GM18867 (cell line): ENCODE data around the gene MEGF10.

Experiments
- ATAC-seq: cut with Tn5 transposase; IDR thresholded peaks from one replicate; pipeline ENCODE4 v1.9.1; 2021; ENCODE audit warnings: mild to moderate bottlenecking, moderate library complexity; ENCODE audit not compliant: unreplicated experiment

The MEGF10 gene

DNA sequence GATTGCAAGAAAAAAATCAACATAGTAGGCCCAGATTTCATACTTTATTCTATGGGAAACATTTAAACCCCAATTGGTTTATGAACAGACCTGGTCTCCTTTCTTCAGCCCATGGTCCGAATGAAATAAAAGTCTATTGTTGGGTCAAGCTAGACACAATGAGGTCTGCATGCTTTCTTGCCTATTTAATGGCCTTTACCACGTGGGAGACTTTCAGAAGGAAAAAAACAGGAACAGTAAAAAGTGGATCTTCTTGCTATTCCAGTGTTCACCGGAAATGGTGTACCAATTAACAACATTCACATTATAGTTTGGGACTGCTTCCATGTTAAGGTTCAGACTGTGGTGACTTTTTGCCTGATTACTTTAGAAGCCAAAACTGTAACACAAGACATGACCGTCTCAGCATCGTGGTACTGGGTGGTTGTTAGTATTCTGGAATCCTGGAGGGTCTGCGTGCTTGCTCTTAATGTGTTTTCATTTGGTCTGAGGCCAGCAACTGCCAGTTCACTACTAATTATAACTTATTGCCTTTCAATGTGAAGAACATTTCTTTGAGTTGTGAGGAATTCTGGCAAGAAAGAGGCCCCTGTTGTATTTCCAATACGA is 141.5 kb downstream of the MEGF10 start:
- no peak for ATAC-seq

DNA sequence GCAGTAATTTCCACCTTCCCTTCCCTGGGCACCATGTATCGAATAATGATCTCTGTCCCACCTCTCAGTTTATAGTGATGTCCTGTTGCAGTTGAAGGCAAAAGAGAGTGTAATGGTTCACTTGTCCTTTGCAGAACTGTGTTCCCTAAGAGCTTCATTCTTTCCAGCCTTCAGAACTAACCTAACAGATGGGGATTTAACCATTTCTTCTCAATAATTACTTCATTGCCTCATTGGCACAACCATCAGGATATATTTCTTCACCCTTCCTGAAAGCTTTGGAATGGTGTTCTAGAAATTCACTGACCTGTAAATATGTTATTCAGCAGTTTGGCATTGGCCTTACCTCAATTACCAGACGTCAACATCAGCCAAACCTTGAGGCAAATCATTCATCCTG is 142.9 kb downstream of the MEGF10 start:
- ATAC-seq: no peak

DNA sequence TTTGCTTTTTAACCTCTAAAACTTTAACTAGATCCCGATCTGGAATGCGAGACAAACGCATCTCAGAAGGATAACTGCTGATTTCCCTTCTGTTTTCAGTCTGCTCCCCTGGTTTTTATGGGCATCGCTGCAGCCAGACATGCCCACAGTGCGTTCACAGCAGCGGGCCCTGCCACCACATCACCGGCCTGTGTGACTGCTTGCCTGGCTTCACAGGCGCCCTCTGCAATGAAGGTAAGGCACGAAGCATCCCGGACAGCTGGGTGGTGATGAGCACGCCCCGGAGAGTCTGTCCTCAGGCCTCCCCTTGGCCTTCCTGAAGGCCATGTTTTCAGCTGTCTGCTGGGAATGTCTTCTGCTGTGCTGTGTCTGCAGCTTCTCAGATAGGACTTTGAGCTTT is 144.0 kb downstream of the MEGF10 start:
- ATAC-seq: no peak

DNA sequence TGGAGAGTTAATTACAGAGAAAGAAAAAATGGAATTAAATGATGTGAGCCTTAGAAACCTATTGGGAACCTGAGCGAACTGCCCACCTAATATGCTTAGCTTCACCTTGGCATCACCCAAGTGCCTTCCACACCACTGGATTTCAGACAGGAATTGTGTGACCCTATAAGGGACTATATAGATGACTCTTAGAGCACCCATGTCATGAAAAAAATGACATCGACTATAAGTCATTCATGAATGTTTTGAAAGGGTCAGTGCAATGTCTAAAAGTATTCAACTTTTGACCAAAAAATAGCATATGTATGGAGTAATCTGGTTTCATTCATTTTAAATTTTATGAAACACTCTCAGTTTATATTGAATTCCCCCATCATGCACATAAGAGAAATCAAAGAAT is 145.2 kb downstream of the MEGF10 start:
- ATAC-seq: no peak

DNA sequence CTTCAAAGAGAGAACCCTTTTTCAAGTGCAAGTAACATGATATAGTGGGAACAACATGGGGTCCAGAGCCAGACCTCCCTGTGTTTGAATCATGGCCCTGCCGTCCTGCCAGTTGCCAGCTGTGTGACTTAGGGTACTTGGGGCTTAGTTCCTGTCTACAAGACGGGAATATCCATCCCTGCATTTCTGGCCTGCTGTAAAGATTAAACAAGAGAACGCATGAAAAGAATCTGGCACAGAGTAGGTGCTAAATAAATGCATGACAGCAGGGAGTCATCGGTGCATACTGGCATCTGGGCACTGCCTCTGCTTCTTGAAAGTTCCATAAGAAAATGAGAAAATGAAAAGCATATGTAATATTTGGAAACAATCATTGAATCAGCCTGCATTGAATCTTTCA is 149.0 kb downstream of the MEGF10 start:
- ATAC-seq: no peak

DNA sequence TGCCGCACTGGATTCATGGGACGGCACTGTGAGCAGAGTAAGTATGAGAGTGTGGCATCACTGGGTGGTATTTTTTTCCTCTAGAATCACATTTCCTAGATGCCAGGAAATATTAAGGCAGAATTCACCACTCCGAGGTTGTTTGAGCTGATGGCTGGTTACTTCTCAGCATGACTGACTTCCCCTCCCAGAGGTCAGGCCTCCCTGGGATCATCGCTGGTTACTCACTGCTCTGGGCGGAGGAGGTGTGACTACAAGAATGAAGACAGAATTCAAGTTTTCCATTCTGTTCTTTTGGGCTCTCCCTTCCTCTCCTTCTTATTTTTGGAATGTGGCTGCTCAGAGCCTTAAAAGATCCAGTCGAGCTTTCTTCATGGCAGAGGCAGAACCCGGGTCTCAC is 150.2 kb downstream of the MEGF10 start:
- ATAC-seq: no peak

DNA sequence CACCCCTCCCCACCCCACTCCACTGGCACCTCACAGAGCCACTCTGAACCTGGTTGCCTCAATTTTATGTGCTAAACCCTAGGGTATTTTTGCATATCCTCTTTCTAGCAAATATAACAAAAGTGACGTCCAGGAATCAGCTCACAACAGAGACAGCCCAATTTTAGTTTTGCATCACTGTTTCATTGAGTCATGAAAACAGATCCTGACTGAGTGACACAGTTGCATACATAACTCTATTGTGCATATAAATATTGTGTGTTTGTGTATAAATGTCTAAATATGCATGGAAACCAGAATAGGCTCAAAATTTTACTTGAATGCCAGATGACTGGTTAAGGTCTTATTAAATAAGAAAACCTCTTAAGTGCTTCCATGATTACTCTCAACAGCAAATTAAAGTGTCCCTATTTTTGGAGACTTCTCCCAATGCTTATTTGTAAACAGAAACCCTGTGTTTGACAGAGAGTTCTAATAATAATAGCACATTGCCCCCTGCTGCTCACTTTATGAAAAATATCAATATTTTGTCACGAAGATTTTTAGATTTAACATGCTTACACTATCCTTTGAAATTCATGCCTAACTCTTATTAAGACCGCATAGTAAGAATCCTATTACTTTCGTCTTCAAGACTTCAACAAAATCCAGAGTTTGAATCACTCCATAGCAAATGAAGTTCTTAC is 151.3 kb downstream of the MEGF10 start:
- ATAC-seq: no peak

DNA sequence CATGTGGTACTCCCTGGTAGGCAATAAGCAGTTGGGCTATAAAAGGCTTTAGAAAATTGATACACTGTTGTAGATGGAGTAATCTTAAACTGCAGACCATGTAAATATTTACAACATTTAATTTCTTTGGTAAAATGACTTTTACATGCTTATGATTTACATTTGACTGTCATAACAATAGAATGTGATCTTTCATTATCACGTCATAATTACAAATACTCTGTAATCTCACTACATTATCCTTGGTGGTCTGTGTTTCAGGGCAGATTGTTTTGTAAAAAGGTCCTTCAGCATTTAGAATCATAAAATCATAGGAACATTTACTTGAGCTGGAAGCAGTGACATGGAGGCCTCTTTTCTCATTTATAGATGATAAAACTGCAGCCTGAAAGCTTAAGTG is 153.6 kb downstream of the MEGF10 start:
- ATAC-seq: no peak

DNA sequence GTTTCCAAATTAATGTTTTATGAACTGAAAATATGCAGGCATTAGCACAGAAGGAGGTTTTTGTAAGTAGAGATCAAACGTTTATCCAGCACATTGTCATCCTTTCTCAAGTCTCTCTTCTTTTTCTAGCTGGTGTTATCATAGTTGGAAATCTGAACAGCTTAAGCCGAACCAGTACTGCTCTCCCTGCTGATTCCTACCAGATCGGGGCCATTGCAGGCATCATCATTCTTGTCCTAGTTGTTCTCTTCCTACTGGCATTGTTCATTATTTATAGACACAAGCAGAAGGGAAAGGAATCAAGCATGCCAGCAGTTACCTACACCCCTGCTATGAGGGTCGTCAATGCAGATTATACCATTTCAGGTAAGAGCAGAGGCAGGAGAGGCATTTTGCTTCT is 154.7 kb downstream of the MEGF10 start:
- ATAC-seq: no peak

DNA sequence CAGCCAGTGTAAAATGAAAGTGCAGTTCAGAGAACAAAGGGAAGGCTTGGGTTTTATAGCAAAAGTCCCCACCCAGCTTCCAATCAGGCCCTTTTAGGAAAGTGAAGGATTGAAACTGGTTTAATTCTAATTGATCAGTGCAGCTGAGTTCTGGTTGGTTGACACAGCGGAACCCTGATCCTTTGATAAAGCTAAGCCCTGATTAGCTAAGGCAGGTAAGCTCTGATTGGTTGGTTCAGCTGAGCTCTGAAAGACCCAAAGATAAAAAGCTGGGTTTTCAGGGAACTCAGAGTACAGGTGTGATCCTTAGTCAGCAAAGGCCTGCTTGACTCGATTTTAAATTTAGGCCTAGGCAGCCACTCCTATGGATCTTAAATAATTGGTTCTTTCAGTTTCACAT is 156.0 kb downstream of the MEGF10 start:
- ATAC-seq: no peak

DNA sequence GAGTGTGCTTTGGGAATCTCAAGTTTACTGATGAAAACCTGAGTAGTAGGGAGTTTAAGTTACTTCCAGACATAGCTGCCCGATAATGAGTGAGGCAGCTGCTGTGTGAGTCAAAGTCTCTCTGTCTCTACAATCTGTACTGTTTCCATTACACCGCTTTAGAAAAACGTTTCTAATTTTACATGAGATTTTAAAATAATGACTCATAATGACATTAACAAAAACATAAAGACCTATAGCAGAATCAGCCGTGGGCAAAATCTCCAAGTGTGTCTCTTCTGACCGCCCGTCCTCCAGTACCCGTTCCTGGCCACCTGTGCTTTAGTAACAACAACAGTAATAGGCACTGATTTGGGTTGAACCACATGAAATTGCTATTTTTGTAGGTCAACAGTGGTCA is 157.2 kb downstream of the MEGF10 start:
- ATAC-seq: no peak

DNA sequence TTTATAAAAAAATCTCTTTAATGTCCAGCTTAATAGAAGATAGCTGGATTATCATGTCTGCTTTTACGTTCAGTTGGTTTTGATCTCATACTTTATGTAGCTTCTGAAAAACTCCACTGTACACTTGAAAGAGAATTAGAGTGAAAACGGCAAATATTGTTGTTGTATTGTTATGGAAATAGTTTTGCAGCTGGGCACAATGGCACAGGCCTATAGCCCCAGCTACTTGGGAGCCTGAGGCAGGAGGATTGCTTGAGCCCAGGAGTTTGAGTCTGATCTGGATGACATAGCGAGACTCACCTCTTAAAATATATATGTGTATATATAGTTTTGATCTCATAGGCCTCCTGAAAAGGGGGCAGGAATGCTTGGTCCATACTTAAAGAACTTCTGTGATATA is 159.4 kb downstream of the MEGF10 start:
- ATAC-seq: no peak

DNA sequence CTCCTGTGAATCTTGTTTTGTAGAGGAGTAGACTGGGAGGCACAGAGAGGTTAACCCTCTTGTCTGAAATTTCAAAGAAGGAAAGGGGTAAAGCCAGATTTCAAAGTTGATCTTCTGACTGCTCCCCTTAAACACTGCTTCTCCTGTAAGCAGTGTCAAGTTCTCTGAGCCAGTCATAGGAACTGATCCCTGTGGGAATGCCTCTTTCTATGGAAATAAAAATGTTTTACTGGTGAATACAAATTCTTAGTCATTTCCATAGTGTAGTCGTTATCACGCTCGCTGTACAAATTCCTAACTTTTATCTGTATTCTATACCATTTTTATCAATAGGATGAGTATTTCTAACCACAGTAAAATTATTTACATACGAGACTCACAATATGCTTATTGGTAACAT is 160.5 kb downstream of the MEGF10 start:
- no peak for ATAC-seq

DNA sequence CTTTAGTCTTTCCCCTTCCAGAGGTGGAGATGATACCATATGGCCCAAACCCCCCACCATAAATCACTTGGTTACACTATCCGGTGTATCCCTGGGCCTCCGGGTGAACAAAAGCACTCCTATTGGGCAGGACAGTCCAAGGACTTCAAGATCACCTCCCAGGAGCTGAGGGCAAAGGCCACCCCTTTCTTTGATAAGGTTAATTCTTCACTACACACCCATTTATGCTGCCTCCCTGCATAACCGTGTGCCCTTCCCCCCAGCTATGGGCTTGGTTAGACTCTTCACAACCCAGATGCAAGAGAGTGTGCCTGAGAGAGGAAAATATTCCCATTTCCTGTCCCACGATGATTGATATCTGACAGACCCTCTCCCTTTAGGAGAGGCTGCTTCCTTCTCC is 162.0 kb downstream of the MEGF10 start:
- ATAC-seq: no peak

DNA sequence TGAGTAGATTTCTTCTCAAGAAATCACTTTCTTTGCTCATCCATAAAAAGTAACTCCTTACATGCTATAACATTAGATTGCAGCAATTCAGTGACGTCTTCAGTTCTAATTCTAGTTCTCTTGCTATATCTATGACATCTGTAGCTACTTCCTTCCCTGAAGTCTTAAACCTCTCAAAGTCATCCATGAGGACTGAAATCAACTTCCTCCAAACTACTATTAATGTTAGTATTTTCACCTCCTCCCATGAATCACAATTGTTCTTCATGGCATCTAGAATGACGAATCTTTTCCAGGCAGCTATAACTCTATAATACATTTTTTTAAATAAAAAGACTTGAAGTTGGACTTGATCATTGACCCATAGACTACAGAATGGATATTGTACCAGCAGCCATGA is 180.6 kb downstream of the MEGF10 start:
- no peak for ATAC-seq

DNA sequence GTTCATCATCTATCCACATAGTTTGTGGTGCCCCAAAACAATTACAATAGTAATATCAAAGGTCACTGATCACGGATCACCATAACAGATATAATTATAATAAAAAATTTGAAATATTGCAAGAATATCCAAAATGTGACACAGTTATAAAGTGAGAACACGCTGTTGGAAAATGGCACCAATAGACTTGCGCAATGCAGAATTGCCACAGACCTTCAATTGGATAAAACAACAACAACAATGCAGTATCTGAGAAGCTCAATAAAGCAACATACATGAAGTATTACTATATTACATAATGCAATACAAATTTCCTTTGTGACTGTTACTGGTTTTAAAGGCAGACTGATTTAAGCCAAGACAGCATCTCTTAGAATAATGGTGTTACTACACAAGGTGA is 182.1 kb downstream of the MEGF10 start:
- no peak for ATAC-seq

DNA sequence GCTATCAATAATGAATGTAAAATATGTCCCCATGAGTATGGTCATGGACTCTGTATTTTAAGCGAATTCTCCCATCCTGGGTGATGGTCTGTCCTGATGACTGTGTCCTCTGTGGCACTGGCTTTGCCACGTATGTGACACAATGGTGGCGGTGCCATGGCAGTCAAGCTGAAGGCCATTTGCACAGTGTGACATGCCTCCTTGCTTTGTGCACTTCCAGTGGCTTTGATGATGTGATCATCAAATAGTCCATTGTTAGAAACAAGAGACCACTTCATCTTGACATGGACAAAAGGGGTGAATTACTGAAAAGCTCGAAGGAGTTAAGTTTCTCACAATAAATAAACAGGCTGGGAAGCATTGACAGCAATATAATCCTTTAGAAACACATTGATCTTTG is 195.9 kb downstream of the MEGF10 start:
- no peak for ATAC-seq

DNA sequence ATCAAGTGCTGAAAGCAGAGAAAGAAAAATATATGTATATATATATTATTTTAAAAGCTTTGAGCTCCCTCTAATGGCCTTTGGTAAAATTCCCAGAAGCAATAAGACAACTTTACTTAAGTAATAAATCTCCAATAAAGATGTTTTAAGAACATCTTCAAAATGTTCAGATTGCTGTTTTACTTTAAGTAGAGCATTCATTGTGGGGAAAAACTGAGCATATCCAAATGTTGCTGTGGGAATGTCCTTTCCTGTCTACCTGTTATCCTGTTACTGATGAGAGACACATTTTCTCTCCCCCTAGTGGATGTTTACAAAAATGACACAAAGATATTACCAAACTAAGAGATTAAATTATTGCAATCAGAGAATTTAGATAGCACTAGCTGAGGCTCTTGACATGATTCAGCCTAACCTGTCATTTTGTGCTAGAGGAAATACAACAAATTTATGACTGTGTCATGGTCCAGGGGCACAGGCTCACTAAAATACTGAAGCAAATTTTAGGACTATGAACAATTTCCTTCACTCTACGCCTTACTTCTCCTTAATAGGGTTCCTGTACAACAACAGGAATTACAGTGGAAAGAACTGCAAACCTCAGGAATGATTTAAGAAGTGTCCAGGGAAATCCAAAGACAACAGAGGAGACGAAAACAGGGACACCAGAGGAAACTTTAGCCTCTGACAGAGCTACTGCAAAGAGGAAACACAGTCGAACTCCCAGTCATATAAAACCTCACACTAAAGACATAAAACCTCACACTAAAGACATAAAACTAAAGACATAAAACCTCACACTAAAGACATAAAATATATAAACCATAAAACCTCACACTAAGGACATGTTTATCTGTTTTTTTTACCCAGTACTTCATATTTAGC is 202.5 kb downstream of the MEGF10 start:
- peak; percentile 80 for ATAC-seq

DNA sequence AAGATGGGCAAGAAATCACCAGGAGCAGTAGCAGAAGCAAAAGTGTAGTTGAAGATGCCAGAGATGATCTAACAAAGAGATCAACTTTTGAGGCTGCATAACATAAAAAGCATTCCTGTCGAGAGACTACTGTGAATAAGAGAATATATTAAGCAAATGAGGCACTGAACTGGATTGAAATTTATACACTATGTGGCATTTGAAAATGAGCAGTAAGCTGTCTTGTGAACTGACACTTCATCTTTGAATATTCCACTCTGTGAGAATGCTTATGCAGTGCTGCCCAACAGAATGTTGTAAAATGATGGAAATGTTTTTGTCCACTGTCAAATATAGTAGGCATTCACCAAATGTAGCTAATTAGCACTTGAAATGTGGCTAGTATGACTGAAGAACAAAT is 208.0 kb downstream of the MEGF10 start:
- no peak for ATAC-seq

DNA sequence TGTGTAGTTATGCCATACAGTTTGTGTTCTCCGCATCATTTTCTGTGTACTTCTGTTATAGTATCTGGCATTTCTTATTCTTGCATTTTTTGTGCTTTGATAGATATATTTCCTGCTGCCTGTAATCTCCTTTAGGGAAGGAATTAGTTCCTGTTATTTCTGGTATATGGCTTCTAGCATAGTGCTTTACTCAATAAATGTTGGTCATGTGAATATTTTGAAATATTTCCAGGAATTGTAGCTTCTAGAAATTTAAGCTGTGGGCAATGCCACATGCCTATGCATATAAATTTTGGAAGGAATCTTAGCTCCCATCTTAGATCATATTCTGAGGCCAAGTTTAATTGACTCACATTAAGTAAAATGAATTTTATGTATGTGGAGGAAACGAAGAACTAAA is 215.3 kb downstream of the MEGF10 start:
- no peak for ATAC-seq

DNA sequence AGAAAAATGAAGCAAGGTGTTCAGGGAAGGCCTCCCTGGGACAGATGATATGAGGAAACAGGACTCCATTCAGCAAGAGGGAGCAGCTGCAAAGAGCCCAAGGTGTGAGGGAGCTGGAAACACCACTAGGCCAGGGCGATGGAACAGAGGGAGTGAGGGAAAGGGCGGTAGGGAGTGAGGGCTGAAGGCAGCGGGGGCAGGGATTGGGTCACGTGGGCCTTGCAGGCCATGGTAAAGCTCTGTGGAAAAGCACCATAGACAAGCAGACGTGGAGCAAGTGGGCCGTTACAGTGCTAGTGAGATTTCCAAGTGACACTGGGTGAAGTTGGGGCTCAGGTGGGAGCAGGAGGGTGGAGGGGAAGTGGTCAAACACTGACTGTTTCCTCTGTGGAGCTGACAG is 216.0 kb downstream of the MEGF10 start:
- ATAC-seq: no peak
